ENCODE results near the gene SIRPA.

Gene SIRPA

DNA sequence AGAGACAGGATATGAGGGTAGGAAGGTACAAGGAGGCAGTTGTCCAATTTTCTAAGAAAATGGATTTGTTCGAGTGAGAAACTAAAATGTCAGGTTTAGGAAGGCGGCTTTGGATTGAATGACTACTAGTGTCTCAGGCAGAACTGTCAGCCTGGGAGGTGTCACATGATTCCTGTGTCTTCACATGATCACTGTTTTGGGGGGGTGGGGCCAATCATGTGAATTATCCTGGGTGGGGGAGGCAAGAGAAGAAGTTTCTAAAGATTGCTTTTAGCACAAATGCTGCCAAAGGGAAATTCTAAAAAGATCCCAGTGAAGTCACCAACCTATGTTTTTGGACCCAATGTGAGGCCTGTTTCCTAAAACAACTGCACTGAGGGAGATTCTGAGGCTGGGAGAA, 2.3 kb downstream of the SIRPA start:
- Mint-ChIP-seq H3K4me1 (ENCODE audit: low read depth in 2 of 2) (peaks cover 0 to 2% of the 10 kb centered on the region in 2 donors), H3K27ac (no peak overlapping the region), H3K36me3 (ENCODE audit: insufficient read depth) (no peaks in the 10 kb centered on the region), H3K9me3 (no peaks in the 10 kb centered on the region), H3K4me3 (no peak overlapping the region), H3K27me3 (peaks cover 59 to 89% of the 10 kb centered on the region in 2 donors)
- DNase-seq (no peak), ATAC-seq (replicated peaks) (no peak)

DNA sequence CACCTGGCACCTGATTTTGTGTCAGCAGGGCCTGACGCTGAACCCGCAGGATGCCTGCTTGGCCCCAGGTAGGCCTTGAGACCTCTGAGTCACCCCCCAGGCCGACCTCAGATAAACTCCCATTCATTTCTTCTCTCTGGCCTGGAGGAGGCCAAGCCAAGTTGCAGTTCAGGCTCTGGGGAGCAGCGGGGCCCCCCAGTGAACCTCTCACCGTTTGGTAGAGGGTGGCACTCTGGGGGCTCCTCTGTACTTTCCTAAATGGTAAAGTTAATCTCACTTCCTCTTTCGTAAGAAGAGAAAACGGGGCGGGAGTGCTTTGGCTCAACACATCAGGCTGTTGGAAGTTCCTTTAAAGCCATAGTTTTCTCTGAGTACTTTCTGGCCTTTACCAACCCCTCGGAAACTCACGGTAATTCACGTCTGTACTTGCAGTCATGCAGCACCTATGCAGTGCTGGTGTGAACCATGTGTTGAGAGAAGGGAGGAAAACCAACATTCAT, 2.8 kb downstream of the SIRPA start:
- H3K36me3 Mint-ChIP-seq (ENCODE audit: insufficient read depth): no peaks in the 10 kb centered on the region
- H3K27ac Mint-ChIP-seq: no peak overlapping the region
- peaks cover 0 to 2% of the 10 kb centered on the region in 2 donors for H3K4me1 Mint-ChIP-seq (ENCODE audit: low read depth in 2 of 2)
- ATAC-seq (replicated peaks) (no peak), DNase-seq (no peak)
- no peak overlapping the region for H3K4me3 Mint-ChIP-seq
- no peaks in the 10 kb centered on the region for H3K9me3 Mint-ChIP-seq
- peaks cover 59 to 89% of the 10 kb centered on the region in 2 donors for H3K27me3 Mint-ChIP-seq

DNA sequence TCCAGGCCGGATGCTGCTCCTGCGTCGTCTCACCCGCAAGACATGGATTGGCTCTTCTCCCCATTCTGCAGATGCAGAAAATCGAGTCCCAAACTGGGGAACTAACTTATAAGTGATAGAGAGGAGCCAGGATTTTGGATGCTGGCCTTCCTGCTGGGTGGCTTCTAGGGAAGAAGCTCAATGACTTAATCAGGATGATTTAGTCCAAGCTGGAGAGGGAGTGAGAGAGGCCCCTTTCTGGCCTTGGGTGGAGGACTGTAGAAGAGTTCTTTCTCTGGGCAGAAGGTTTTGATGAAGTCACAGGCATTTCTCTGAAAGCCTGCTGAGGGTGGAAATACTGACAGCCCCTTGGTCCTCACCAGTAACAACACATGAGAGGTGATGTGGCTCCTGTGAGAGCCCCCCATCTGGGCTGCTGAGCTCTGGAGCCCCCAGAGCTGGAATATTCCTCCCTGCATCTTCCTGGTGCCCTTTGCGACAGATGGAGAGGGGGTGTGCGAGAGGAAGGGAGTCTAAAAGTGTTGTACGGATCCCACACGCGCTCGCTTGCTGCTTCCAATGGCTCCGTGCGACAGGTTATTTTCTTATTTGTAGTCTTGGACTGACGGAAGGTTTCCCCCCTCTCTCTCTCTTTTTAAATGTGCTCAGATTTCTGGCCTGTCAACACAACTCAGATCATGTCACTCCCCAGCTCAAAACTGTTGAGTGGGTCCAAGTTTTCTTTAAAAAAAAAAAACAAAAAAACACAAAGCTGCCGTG, 3.5 kb downstream of the SIRPA start:
- DNase-seq (no peak), ATAC-seq (replicated peaks) (no peak)
- Mint-ChIP-seq H3K27ac (no peak overlapping the region), H3K27me3 (peaks cover 59 to 89% of the 10 kb centered on the region in 2 donors), H3K36me3 (ENCODE audit: insufficient read depth) (no peaks in the 10 kb centered on the region), H3K4me3 (no peak overlapping the region), H3K9me3 (no peaks in the 10 kb centered on the region), H3K4me1 (ENCODE audit: low read depth in 2 of 2) (peaks cover 0 to 2% of the 10 kb centered on the region in 2 donors)

DNA sequence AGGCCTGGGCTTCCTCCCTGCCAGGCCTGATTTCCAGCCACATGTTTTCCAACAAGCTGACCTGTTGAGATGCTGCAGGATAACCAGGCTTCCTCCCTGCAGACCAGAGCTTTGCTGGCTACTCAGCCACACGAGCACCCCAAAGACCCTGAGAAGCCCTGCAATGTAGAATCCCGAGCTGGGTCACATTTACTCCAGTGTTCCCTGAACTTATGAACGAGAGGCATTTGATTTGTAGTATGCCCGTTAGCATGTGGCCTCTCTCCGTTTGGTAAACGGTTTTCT, 4.0 kb downstream of the SIRPA start:
- Mint-ChIP-seq H3K9me3 (no peaks in the 10 kb centered on the region), H3K4me1 (ENCODE audit: low read depth in 2 of 2) (peaks cover 0 to 2% of the 10 kb centered on the region in 2 donors), H3K36me3 (ENCODE audit: insufficient read depth) (no peaks in the 10 kb centered on the region), H3K27me3 (peaks cover 57 to 89% of the 10 kb centered on the region in 2 donors), H3K27ac (no peak overlapping the region), H3K4me3 (no peak overlapping the region)
- ATAC-seq (replicated peaks) (no peak), DNase-seq (no peak)

DNA sequence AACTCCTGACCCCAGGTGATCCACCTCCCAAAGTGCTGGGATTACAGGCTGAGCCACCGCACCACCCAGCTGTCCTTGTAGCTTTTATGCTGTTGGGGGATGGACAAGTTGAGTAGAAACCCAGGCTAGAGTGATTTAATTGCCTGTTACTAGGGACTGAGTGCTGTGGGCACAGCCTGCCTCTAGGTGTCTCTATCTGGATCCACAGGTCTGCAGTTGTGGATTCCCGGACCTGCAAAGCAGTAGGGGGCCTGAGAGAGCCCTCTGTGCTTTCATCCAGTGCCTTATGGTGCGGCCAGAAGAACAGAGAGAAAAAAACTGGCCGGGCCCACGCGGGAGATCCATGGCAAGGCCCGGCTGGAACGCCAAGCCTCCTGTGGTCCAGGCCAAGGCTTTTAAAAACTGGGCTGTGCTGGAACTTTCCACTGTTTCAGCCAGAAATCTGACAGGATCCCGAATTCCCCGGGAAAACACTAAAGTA, 5.2 kb downstream of the SIRPA start:
- no peak for DNase-seq
- ATAC-seq (replicated peaks): no peak
- no peaks in the 10 kb centered on the region for H3K4me1 Mint-ChIP-seq (ENCODE audit: low read depth in 2 of 2)
- no peak overlapping the region for H3K27ac Mint-ChIP-seq
- no peaks in the 10 kb centered on the region for H3K36me3 Mint-ChIP-seq (ENCODE audit: insufficient read depth)
- no peak overlapping the region for H3K4me3 Mint-ChIP-seq
- H3K9me3 Mint-ChIP-seq: no peaks in the 10 kb centered on the region
- peaks cover 57 to 91% of the 10 kb centered on the region in 2 donors for H3K27me3 Mint-ChIP-seq

DNA sequence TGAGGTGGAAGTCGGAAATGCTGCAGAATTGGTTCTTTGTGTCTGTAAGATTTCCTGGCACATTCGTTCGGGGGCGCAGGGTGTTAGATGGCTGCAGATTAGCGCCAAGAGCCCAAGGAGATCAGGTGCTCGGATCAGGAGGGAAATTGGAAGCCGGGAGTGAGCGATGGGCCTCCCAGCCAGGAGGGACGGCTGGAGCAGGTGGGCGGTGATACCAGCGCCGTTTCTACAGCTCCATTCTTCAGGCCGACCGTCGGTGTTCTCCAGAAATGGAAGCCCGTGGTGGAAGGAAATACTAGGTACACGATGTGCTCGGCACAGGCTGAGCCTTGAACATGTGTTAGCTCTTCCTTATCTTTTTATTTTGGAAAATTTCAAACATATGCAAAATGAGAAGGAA, 6.5 kb downstream of the SIRPA start:
- Mint-ChIP-seq H3K27ac (no peak overlapping the region), H3K27me3 (peaks cover 54 to 86% of the 10 kb centered on the region in 2 donors), H3K4me1 (ENCODE audit: low read depth in 2 of 2) (peaks cover 5% of the 10 kb centered on the region in 2 donors), H3K36me3 (ENCODE audit: insufficient read depth) (no peaks in the 10 kb centered on the region), H3K4me3 (no peak overlapping the region), H3K9me3 (no peaks in the 10 kb centered on the region)
- ATAC-seq (replicated peaks) (no peak), DNase-seq (no peak)

DNA sequence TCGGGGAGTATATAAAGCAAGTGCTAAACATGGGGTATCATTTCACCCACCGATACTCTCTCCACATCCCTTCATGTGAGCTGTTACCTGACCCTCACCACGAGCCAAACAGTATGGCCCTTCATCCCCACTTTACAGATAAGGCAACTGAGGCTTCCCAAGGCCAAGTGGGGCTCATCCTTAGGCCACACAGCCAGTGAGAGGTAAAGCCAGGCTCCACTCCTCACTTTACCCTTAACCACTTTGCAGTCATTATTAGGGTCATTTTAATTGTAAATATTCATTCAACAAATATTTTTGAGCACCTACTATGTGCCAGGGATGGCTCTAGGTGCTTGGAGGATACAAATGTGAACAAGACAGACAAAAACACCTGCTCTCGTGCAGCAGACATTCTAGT, 7.0 kb downstream of the SIRPA start:
- peaks cover 50 to 81% of the 10 kb centered on the region in 2 donors for H3K27me3 Mint-ChIP-seq
- no peaks in the 10 kb centered on the region for H3K36me3 Mint-ChIP-seq (ENCODE audit: insufficient read depth)
- ATAC-seq (replicated peaks) (no peak), DNase-seq (no peak)
- no peak overlapping the region for H3K27ac Mint-ChIP-seq
- no peak overlapping the region for H3K4me3 Mint-ChIP-seq
- peaks cover 5 to 6% of the 10 kb centered on the region in 2 donors for H3K4me1 Mint-ChIP-seq (ENCODE audit: low read depth in 2 of 2)
- H3K9me3 Mint-ChIP-seq: no peaks in the 10 kb centered on the region

DNA sequence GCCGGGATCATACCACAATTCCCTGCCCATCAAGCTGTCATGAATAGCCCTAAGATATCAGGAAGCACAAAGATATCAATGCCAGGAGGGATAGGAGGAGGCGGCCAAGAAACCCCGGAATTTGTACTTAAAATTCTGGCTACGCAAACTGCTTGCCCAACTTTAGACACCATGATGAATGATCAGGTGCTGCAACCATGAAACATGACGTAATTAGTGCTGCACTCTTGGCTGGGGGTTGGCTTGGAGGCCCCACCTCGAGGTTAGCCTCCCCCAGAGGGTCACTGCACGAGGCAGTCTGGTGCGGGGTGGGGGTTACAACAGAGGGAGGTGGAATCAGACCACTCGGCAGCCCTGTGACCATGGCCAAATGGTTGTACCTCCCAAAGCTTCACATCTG, 8.9 kb downstream of the SIRPA start:
- DNase-seq (no peak), ATAC-seq (replicated peaks) (no peak)
- no peak overlapping the region for H3K27ac Mint-ChIP-seq
- peaks cover 54 to 80% of the 10 kb centered on the region in 2 donors for H3K27me3 Mint-ChIP-seq
- peaks cover 6 to 7% of the 10 kb centered on the region in 2 donors for H3K4me1 Mint-ChIP-seq (ENCODE audit: low read depth in 2 of 2)
- no peaks in the 10 kb centered on the region for H3K36me3 Mint-ChIP-seq (ENCODE audit: insufficient read depth)
- no peak overlapping the region for H3K4me3 Mint-ChIP-seq
- H3K9me3 Mint-ChIP-seq: no peaks in the 10 kb centered on the region

DNA sequence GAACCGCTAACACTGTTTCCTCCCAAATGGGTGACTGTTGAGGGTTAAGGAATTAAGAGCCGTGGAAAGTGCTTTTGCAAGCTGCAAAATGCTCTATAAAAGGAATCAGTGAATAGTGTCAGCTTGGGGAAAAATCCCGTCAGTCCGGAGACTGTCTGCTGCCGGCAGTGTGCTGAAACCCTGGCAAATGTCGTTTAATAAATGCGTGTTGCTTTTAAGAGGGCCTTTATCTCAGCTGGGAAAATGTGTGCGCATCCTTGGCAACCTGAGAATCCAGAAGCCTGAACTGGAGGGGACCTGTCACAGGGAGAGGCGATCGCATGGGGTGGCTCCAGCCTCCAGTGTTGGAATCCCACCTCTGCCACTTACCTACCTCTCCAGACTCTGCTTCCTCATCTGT, 9.8 kb downstream of the SIRPA start:
- Mint-ChIP-seq H3K27ac (no peak overlapping the region), H3K9me3 (no peaks in the 10 kb centered on the region), H3K36me3 (ENCODE audit: insufficient read depth) (no peaks in the 10 kb centered on the region), H3K4me3 (no peak overlapping the region), H3K27me3 (peaks cover 47 to 72% of the 10 kb centered on the region in 2 donors), H3K4me1 (ENCODE audit: low read depth in 2 of 2) (peaks cover 6 to 7% of the 10 kb centered on the region in 2 donors)
- ATAC-seq (replicated peaks): no peak
- no peak for DNase-seq

DNA sequence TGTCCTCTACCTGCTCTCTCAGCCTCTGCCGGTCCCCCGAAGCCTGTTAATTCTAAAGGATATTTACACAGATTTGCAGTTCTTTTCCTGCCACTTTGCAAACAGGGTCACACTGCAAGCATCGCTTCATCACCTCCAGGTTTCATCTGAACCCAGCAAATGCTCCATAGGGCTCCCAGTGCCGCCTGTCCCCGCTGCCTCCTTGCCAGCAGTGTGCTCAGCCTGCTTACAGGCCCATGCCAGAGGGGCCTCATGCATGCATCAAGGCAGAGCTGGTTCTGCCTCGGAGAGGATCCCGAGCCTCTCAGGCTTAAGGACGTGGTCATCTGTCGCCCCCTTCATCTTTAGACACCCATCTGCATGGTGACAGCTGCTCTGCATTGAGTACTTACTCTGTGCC, 10.5 kb downstream of the SIRPA start:
- no peaks in the 10 kb centered on the region for H3K9me3 Mint-ChIP-seq
- DNase-seq (no peak), ATAC-seq (replicated peaks) (no peak)
- H3K27me3 Mint-ChIP-seq: peaks cover 47 to 68% of the 10 kb centered on the region in 2 donors
- H3K4me1 Mint-ChIP-seq (ENCODE audit: low read depth in 2 of 2): peaks cover 6 to 7% of the 10 kb centered on the region in 2 donors
- no peaks in the 10 kb centered on the region for H3K36me3 Mint-ChIP-seq (ENCODE audit: insufficient read depth)
- H3K4me3 Mint-ChIP-seq: no peak overlapping the region
- no peak overlapping the region for H3K27ac Mint-ChIP-seq

DNA sequence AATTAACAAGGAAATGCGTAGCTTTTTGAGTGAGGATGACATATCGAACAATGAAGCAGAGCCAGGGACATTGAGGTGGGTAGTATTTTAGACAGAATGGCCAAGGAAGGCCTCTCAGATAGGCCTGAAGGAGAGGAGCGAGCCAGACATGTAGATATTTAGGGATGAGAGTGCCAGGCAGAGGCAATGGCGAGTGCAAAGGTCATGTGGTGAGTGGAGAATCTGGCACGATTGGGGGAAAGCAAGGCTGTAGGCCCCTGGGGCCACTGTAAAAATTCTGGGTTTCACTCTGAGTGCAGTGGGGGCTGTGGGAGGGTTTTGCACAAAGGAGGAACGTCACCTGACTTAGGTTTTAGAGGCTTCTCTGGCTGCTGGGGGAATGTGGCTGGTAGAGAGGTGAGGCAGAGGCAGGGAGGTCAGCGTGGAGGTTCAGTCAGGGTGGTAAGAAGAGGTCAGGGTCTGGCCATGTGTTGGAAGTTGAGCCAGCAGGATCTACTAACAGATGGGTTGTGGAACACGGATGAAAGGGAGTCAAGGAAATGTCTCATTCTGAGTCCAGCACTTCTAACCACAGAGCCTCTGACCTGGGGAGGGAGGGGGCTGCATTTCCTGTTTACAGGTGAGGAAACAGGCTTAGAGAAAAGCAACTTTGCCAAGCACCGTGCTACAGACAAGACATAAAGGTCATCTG, 11.3 kb downstream of the SIRPA start:
- peaks cover 6 to 7% of the 10 kb centered on the region in 2 donors for H3K4me1 Mint-ChIP-seq (ENCODE audit: low read depth in 2 of 2)
- DNase-seq (no peak), ATAC-seq (replicated peaks) (no peak)
- no peak overlapping the region for H3K27ac Mint-ChIP-seq
- no peaks in the 10 kb centered on the region for H3K9me3 Mint-ChIP-seq
- H3K4me3 Mint-ChIP-seq: no peak overlapping the region
- no peaks in the 10 kb centered on the region for H3K36me3 Mint-ChIP-seq (ENCODE audit: insufficient read depth)
- peaks cover 43 to 62% of the 10 kb centered on the region in 2 donors for H3K27me3 Mint-ChIP-seq

DNA sequence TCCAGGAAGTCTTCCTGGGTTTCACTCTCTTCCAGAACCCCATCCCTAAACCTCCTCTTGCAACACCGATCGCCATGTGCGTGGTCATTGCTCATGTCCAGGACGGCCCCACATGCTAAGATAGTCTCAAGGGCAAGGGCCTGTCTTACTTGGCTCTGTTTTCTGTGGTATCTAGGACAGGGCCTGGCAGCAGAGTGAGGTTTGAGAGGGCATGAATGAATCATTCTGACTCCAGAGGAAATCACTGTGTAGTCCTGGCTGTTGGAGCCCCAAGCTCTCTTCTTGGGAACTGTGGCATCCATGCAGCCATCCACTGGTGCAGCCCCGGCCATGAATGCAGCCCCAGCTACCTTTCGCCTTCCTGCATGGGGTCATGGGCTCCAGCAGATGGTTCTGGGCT, 12.4 kb downstream of the SIRPA start:
- DNase-seq (no peak), ATAC-seq (replicated peaks) (no peak)

DNA sequence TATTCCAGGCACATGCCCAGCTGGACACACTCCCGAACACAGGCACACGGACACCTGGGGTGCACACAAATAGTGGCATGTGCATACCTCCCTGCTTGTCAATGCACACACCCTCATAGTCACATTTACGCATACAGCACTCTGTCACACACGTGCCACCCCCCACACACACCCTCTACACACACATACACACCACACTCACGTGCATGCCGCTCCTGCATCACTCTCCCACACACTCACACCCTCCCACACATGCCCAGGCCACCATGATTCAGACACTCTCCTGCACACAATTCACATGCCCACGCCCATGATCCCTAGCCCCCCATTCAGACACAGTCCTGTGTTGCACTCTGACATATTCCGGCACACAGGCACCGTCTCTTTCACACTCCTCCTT, 13.0 kb downstream of the SIRPA start:
- no peaks in the 10 kb centered on the region for H3K36me3 Mint-ChIP-seq (ENCODE audit: insufficient read depth)
- ATAC-seq (replicated peaks): no peak

More for the DNA sequence above, 12.4 kb downstream of the SIRPA start:
- peaks cover 6 to 7% of the 10 kb centered on the region in 2 donors for H3K4me1 Mint-ChIP-seq (ENCODE audit: low read depth in 2 of 2)
- no peak overlapping the region for H3K27ac Mint-ChIP-seq
- no peaks in the 10 kb centered on the region for H3K9me3 Mint-ChIP-seq
- H3K36me3 Mint-ChIP-seq (ENCODE audit: insufficient read depth): no peaks in the 10 kb centered on the region
- H3K27me3 Mint-ChIP-seq: peaks cover 41 to 61% of the 10 kb centered on the region in 2 donors
- H3K4me3 Mint-ChIP-seq: no peak overlapping the region

DNA sequence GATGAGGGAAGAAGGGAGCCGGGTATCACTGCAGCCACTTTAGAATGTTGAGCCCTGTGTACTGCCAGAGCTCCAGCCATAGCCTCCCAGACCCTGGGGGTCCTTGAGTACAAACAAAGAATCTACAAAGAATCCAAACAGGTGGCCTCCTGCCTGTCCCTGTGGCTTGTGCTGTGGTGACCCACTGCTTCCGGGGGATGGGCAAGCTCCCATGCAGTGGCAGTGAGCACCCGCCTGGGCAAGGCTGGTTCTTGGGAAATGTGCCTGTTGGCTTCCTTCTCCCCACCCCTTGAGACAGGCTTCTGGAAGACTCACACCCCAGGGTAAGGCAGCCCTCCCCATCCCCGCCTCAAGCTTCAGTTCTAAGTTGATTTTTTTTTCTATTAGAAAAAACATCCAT, 13.9 kb downstream of the SIRPA start:
- ATAC-seq (replicated peaks) (no peak), DNase-seq (no peak)
- Mint-ChIP-seq H3K4me1 (ENCODE audit: low read depth in 2 of 2) (peaks cover 6 to 7% of the 10 kb centered on the region in 2 donors), H3K9me3 (no peaks in the 10 kb centered on the region), H3K4me3 (no peak overlapping the region), H3K27me3 (peaks cover 32 to 52% of the 10 kb centered on the region in 2 donors), H3K36me3 (ENCODE audit: insufficient read depth) (no peaks in the 10 kb centered on the region), H3K27ac (no peak overlapping the region)

More for the DNA sequence above, 13.0 kb downstream of the SIRPA start:
- Mint-ChIP-seq H3K4me1 (ENCODE audit: low read depth in 2 of 2) (peaks cover 6 to 7% of the 10 kb centered on the region in 2 donors), H3K9me3 (no peaks in the 10 kb centered on the region), H3K27me3 (peaks cover 35 to 61% of the 10 kb centered on the region in 2 donors), H3K27ac (no peak overlapping the region), H3K4me3 (no peak overlapping the region)
- DNase-seq: no peak
